HepG2 (cell line): Measurements from ENCODE around the gene POU2F1. TPM values are rescaled to one million over a fixed set of nuclear protein-coding genes. Genes with fewer than 3 reads are reported as not detected.

Experiments used
- ATAC-seq: fragments of 200-7000 bp; cut with Tn5 transposase; 3 replicates; pipeline ENCODE4 v1.9.1; 2020; ENCODE audit warnings: mild to moderate bottlenecking, moderate library complexity
- BruUV-seq: library from RNA; stranded (reverse); fragments of 400-500 nt; replicated peaks from 2 replicates; lab custom pipeline; 2021; lab: Mats Ljungman, UMichigan
- CTCF ChIA-PET: fragments of 300-600 bp; formaldehyde crosslinking; extraction: SDS; loops from one replicate; lab custom pipeline; 2021; ENCODE audit warnings: low total read pairs, inconsistent platforms, low intra/inter-chr PET ratio; lab: Yijun Ruan, JAX
- POLR2A ChIA-PET: fragments of 350-600 bp; sonication (Branson Sonifier 250); formaldehyde crosslinking; loops from one replicate; lab custom pipeline; 2020; ENCODE audit warnings: antibody characterized with exemption, inconsistent platforms; lab: Yijun Ruan, JAX
- DNase-seq: peaks from one replicate; pipeline ENCODE4 v3.0.0-alpha.2; 2015; ENCODE audit warnings: low spot score
- FAIRE-seq: peaks from 3 replicates; lab custom pipeline; 2011; peaks lifted over from hg19 to GRCh38; lab: Jason Lieb, UNC
- H2AFZ ChIP-seq: one replicate; pipeline ENCODE4 v1.6.1; 2011; ENCODE audit warnings: low read length, inconsistent platforms
- H3K27ac ChIP-seq: fragments of 300-600 bp; 3 replicates; pipeline ENCODE4 v1.8.0; 2011; ENCODE audit warnings: mixed run types, mild to moderate bottlenecking, mixed read lengths, low read length, inconsistent platforms; ENCODE audit not compliant: insufficient read depth; ENCODE audit errors: extremely low read length
- H3K27me3 ChIP-seq, 2 experiments: fragments of 200-600 bp in 1 of 2; 2 replicates in 1 of 2; 3 replicates in 1 of 2; pipeline versions ENCODE4 v1.6.0 to v1.8.0; 2011; ENCODE audit warnings: low read length in 2 of 2, mild to moderate bottlenecking in 2 of 2, moderate library complexity in 2 of 2, inconsistent platforms in 1 of 2; ENCODE audit not compliant: insufficient read depth in 2 of 2, control insufficient read depth in 1 of 2
- H3K36me3 ChIP-seq, 2 experiments: fragments of 200-600 bp in 1 of 2; replicated peaks in 1 of 2; 2 replicates in 1 of 2; 3 replicates in 1 of 2; pipeline versions ENCODE4 v1.5.1 to v1.8.0; 2011; ENCODE audit warnings: low read length in 2 of 2, inconsistent platforms in 1 of 2; ENCODE audit not compliant: insufficient read depth in 2 of 2, control insufficient read depth in 1 of 2
- H3K4me1 ChIP-seq: 2 replicates; pipeline ENCODE4 v1.5.1; 2012; ENCODE audit warnings: low read length, inconsistent platforms; ENCODE audit not compliant: insufficient read depth
- H3K4me2 ChIP-seq: 2 replicates; pipeline ENCODE4 v1.6.0; 2011; ENCODE audit warnings: low read depth, low read length, inconsistent platforms
- H3K4me3 ChIP-seq, 3 experiments: fragments of 200-600 bp in 1 of 3; sonication (generic), shearing (Covaris generic) in 1 of 3; replicated peaks in 1 of 3; 2 replicates each; pipeline ENCODE4 v1.5.1; 2011 to 2016; ENCODE audit warnings: low read length in 3 of 3, inconsistent platforms in 2 of 3, low read depth in 2 of 3, mild to moderate bottlenecking in 2 of 3, control low read depth in 1 of 3, mixed read lengths in 1 of 3; ENCODE audit not compliant: insufficient read depth in 1 of 3
- H3K79me2 ChIP-seq: one replicate; pipeline ENCODE4 v1.6.1; 2011; ENCODE audit warnings: low read length, inconsistent platforms; ENCODE audit not compliant: insufficient read depth
- H3K9ac ChIP-seq: 2 replicates; pipeline ENCODE4 v1.6.0; 2011; ENCODE audit warnings: mild to moderate bottlenecking, low read depth, low read length, inconsistent platforms; ENCODE audit not compliant: insufficient read depth
- H3K9me3 ChIP-seq: 2 replicates; pipeline ENCODE4 v1.5.1; 2012; ENCODE audit warnings: mild to moderate bottlenecking, low read length
- H4K20me1 ChIP-seq: 2 replicates; pipeline ENCODE4 v1.6.0; 2011; ENCODE audit warnings: inconsistent platforms, mild to moderate bottlenecking, low read length, moderate library complexity; ENCODE audit not compliant: insufficient read depth
- ARID2 ChIP-seq: sonication (generic); formaldehyde crosslinking; IDR thresholded peaks from 2 replicates; pipeline ENCODE4 v1.8.1; 2022; ENCODE audit warnings: mild to moderate bottlenecking, missing genetic modification reagents, borderline replicate concordance
- ATF1 ChIP-seq: IDR thresholded peaks from 2 replicates; pipeline ENCODE4 v1.6.1; 2016; ENCODE audit warnings: mild to moderate bottlenecking, control low read depth
- FOSL1 ChIP-seq: sonication (generic); formaldehyde crosslinking; IDR thresholded peaks from 2 replicates; pipeline ENCODE4 v1.9.0; 2021; ENCODE audit warnings: missing genetic modification reagents, borderline replicate concordance
- FOXA1 ChIP-seq, 2 experiments: fragments of 450-650 bp in 1 of 2; sonication (generic) in 1 of 2; formaldehyde crosslinking in 1 of 2; IDR thresholded peaks; 2 replicates each; pipeline versions ENCODE4 v1.4.0 to v1.6.1; 2016 to 2020; ENCODE audit warnings: missing genetic modification reagents in 1 of 2
- KDM6A ChIP-seq: IDR thresholded peaks from 2 replicates; pipeline ENCODE4 v1.6.1; 2016; ENCODE audit warnings: low read depth
- KLF16 ChIP-seq, 2 experiments: sonication (generic) in 1 of 2; formaldehyde crosslinking in 1 of 2; IDR thresholded peaks; 2 replicates each; pipeline versions ENCODE4 v1.6.1 to v1.8.0; 2016 to 2023; ENCODE audit warnings: missing genetic modification reagents in 2 of 2, missing compliant biosample characterization in 1 of 2
- ZNF331 ChIP-seq: sonication (generic); formaldehyde crosslinking; IDR thresholded peaks from 2 replicates; pipeline ENCODE4 v1.4.0; 2020; ENCODE audit warnings: missing genetic modification reagents
- WGBS: methylation state at CpG from one replicate; pipeline ENCODE4 v1.1.6; 2017; ENCODE audit warnings: low lambda C conversion rate; 5-methylcytosine and 5-hydroxymethylcytosine counted together
- in situ Hi-C: cut with HindIII; loops from 2 replicates; pipeline ENCODE4 v1.10.0; 2017; ENCODE audit warnings: low pct_unique_long_range_greater_than_20kb; ENCODE audit not compliant: extremely low pct_ligation_motif_present
- intact Hi-C: fragments of 100-400 bp; cut with micrococcal nuclease; formaldehyde crosslinking; loops from one replicate; pipeline ENCODE4 v1.10.0; 2022; ENCODE audit not compliant: unreplicated experiment
- polyA plus RNA-seq, 8 experiments: library from polyadenylated mRNA; depleted of rRNA in 3 of 8; stranded (reverse) in 7 of 8; unstranded in 1 of 8; fragments of >200 nt; fragmentation: Illumina TruSeq in 4 of 8; extraction: Trizol in 4 of 8; gene quantifications; 2 replicates each; pipeline versions ENCODE4 v1.2.1 to v1.2.3, GENCODE V29; 2011 to 2016; ENCODE audit warnings: low read depth in 4 of 8, missing spikeins in 1 of 8, mixed read lengths in 1 of 8; ENCODE audit not compliant: insufficient read depth in 1 of 8
- total RNA-seq, 5 experiments: library from RNA; depleted of rRNA; stranded (reverse); fragments of >200 nt; fragmentation: Illumina TruSeq; extraction: Trizol; gene quantifications; 2 replicates each; pipeline ENCODE4 v1.2.3, GENCODE V29; 2016; ENCODE audit warnings: low read depth in 1 of 5
- TF ChIP-seq, protein P1 (sequence below): sonication (generic); formaldehyde crosslinking; IDR thresholded peaks from 2 replicates; pipeline ENCODE4 v1.4.0; 2020; ENCODE audit warnings: missing genetic modification reagents, borderline replicate concordance
- TF ChIP-seq, protein P2 (sequence below): sonication (generic); formaldehyde crosslinking; IDR thresholded peaks from 2 replicates; pipeline ENCODE4 v1.4.0; 2020; ENCODE audit warnings: missing genetic modification reagents
- TF ChIP-seq, protein P3 (sequence below): sonication (generic); formaldehyde crosslinking; IDR thresholded peaks from 2 replicates; pipeline ENCODE4 v1.4.0; 2020; ENCODE audit warnings: missing genetic modification reagents

POU2F1 gene
- total and polyA plus RNA-seq, 2 of the 13 experiments (the other 11 are each of a cell fraction or from before 2014, with no cell fraction given) = 10.2 to 13.0 TPM

DNA sequence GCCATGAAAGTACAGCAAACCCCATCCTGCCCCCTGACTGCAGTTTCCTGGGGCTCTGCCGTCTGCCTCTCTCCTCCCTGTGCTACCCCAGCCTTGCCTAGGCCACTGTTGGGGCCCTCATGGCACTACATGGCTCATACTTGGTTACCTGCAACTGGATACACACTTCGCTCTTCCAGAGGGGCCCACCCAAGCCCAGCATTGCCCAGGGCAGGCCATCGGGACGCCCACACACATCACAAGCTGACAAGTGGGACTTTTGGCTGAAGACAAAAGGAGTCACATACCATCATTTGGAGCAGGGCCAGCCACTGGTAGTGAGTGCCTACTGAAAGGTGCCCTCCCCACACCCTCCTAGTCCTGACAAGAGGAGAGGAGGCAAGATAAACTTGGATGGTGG lies 214.8 kb downstream of the POU2F1 start:
- no peaks in the 10 kb centered on the region for H4K20me1 ChIP-seq
- intact Hi-C loops = no loop called here
- in situ Hi-C loops = no loop called here

DNA sequence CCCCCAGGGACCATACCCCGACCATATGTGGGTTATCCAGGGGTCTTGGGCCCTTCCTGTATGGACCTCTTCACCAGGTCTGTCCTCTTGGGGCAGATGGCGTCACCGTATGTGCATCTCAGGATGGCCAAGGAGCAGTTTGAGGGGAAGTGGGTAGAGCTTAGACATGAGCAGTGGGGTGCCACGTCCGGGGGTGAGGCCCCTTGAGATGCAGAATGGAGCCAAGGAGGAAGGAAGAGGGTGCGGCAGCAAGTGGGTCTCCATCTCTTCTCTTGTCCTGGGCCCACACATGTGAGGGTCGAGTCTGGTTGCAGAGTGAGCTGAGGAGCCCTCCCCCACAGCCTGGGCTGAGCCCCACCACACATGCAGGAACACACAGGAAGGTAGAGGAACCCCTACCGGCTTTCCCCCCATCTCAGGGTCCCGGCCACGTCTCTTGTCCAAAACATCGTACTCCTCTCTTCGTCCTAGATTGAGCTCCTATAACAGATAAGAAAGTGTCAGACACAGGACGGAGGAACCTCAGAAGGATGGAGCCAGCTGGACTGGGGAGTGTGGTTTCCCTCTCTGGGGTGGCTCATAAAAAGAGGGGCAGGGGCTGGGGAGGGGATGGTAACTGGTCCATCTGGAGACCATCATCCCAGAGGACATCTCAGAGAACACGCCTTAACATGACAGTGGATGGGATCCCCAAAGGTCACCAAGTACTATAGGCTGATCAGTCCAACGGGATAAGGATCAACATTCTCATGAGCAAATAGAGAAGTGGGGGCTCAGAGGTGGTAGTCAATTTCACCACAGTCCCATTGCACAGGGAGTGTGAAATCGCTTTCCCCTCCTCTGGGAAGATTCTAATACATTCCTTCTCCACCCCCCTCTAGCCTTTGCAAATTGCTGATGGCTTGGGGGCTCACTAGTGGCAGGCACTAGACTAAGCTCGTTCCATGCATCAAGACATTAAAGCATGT lies 217.8 kb downstream of the POU2F1 start:
- 39% methylated on average over 15 of the region's 17 CpGs for WGBS
- H3K27ac ChIP-seq = no peak overlapping the region
- CTCF ChIA-PET = no interaction called here
- in situ Hi-C loops (no loop called here), intact Hi-C loops (no loop called here)
- H2AFZ ChIP-seq = no peak overlapping the region
- no peak overlapping the region for H3K9ac ChIP-seq
- no peak for DNase-seq
- no peaks in the 10 kb centered on the region for H3K79me2 ChIP-seq
- BruUV-seq = no TSS peak
- no peaks in the 10 kb centered on the region for H4K20me1 ChIP-seq
- no peak for ATAC-seq
- peaks cover 20% of the 10 kb centered on the region for H3K4me1 ChIP-seq
- H3K4me2 ChIP-seq = peak overlapping the region; percentile 86
- POLR2A ChIA-PET = no interaction called here
- no peak for FAIRE-seq
- H3K9me3 ChIP-seq = no peaks in the 10 kb centered on the region
- H3K4me3 ChIP-seq = peak overlapping the region in 1 of 3 experiments; percentile 62; a peak in 1 of 6 replicates
- no peaks in the 10 kb centered on the region for H3K36me3 ChIP-seq
- H3K27me3 ChIP-seq = peaks cover 1 to 45% of the 10 kb centered on the region in 2 experiments; a peak in 4 of 5 replicates
- TF ChIP-seq, protein P1, sequence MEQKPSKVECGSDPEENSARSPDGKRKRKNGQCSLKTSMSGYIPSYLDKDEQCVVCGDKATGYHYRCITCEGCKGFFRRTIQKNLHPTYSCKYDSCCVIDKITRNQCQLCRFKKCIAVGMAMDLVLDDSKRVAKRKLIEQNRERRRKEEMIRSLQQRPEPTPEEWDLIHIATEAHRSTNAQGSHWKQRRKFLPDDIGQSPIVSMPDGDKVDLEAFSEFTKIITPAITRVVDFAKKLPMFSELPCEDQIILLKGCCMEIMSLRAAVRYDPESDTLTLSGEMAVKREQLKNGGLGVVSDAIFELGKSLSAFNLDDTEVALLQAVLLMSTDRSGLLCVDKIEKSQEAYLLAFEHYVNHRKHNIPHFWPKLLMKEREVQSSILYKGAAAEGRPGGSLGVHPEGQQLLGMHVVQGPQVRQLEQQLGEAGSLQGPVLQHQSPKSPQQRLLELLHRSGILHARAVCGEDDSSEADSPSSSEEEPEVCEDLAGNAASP = no peak
- TF ChIP-seq KLF16 (CRISPR knock-in tag; IDR thresholded peaks at IDR 0.05) (no peak), KDM6A (CRISPR knock-in tag) (no peak), ARID2 (CRISPR knock-in tag) (no peak), FOXA1 (IDR thresholded peaks at IDR 0.05) (no peak), FOXA1 (CRISPR knock-in tag; IDR thresholded peaks at IDR 0.05) (no peak)
- TF ChIP-seq, protein P2, sequence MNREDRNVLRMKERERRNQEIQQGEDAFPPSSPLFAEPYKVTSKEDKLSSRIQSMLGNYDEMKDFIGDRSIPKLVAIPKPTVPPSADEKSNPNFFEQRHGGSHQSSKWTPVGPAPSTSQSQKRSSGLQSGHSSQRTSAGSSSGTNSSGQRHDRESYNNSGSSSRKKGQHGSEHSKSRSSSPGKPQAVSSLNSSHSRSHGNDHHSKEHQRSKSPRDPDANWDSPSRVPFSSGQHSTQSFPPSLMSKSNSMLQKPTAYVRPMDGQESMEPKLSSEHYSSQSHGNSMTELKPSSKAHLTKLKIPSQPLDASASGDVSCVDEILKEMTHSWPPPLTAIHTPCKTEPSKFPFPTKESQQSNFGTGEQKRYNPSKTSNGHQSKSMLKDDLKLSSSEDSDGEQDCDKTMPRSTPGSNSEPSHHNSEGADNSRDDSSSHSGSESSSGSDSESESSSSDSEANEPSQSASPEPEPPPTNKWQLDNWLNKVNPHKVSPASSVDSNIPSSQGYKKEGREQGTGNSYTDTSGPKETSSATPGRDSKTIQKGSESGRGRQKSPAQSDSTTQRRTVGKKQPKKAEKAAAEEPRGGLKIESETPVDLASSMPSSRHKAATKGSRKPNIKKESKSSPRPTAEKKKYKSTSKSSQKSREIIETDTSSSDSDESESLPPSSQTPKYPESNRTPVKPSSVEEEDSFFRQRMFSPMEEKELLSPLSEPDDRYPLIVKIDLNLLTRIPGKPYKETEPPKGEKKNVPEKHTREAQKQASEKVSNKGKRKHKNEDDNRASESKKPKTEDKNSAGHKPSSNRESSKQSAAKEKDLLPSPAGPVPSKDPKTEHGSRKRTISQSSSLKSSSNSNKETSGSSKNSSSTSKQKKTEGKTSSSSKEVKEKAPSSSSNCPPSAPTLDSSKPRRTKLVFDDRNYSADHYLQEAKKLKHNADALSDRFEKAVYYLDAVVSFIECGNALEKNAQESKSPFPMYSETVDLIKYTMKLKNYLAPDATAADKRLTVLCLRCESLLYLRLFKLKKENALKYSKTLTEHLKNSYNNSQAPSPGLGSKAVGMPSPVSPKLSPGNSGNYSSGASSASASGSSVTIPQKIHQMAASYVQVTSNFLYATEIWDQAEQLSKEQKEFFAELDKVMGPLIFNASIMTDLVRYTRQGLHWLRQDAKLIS (CRISPR knock-in tag) = no peak

More for the DNA sequence above, 214.8 kb downstream of the POU2F1 start:
- FAIRE-seq = no peak
- H3K4me3 ChIP-seq = no peak overlapping the region
- no peak overlapping the region for H2AFZ ChIP-seq
- no peaks in the 10 kb centered on the region for H3K9me3 ChIP-seq
- H3K4me1 ChIP-seq = peaks cover 30% of the 10 kb centered on the region
- H3K27me3 ChIP-seq = peaks cover 1 to 41% of the 10 kb centered on the region in 2 experiments; a peak in 3 of 5 replicates
- POLR2A ChIA-PET = no interaction called here
- H3K79me2 ChIP-seq = no peaks in the 10 kb centered on the region
- no peak overlapping the region for H3K27ac ChIP-seq
- DNase-seq = no peak
- no peak overlapping the region for H3K4me2 ChIP-seq
- no peak for TF ChIP-seq FOSL1 (CRISPR knock-in tag)
- no peak for TF ChIP-seq ATF1
- TF ChIP-seq, protein P3, sequence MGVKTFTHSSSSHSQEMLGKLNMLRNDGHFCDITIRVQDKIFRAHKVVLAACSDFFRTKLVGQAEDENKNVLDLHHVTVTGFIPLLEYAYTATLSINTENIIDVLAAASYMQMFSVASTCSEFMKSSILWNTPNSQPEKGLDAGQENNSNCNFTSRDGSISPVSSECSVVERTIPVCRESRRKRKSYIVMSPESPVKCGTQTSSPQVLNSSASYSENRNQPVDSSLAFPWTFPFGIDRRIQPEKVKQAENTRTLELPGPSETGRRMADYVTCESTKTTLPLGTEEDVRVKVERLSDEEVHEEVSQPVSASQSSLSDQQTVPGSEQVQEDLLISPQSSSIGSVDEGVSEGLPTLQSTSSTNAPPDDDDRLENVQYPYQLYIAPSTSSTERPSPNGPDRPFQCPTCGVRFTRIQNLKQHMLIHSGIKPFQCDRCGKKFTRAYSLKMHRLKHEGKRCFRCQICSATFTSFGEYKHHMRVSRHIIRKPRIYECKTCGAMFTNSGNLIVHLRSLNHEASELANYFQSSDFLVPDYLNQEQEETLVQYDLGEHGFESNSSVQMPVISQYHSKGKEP (CRISPR knock-in tag) = no peak
- TF ChIP-seq ZNF331 = no peak
- TF ChIP-seq, all 625 proteins: peak for 0
- CTCF ChIA-PET = no interaction called here
- H3K36me3 ChIP-seq = no peaks in the 10 kb centered on the region
- WGBS = 18% methylated on average over 1 of the region's 4 CpGs
- H3K9ac ChIP-seq = no peak overlapping the region
- BruUV-seq = no TSS peak
- no peak for ATAC-seq
